IMR-90 (cell line): Measurements from ENCODE around the gene CTCF. TPM values are rescaled to one million over a fixed set of nuclear protein-coding genes. Genes with fewer than 3 reads are reported as not detected.

Experiments used
- ATAC-seq: fragments of 200-7000 bp; cut with Tn5 transposase; 2 replicates; pipeline ENCODE4 v1.9.1; 2020; ENCODE audit warnings: low read depth, mild to moderate bottlenecking, moderate library complexity
- BruUV-seq: library from RNA; stranded (reverse); fragments of 400-500 nt; replicated peaks from 2 replicates; lab custom pipeline; 2021; lab: Mats Ljungman, UMichigan
- CTCF ChIA-PET: fragments of 300-600 bp; formaldehyde crosslinking; extraction: SDS; loops from one replicate; lab custom pipeline; 2021; ENCODE audit warnings: antibody characterized with exemption; lab: Yijun Ruan, JAX
- POLR2A ChIA-PET: fragments of 300-600 bp; sonication (Branson Sonifier 250); formaldehyde crosslinking; loops from one replicate; lab custom pipeline; 2022; ENCODE audit warnings: antibody characterized with exemption; ENCODE audit not compliant: unreplicated experiment; lab: Charles Lee
- DNase-seq: peaks from one replicate; pipeline ENCODE4 v3.0.0; 2013
- H2AFZ ChIP-seq: replicated peaks from 2 replicates; pipeline ENCODE3; 2013; ENCODE audit warnings: low read length, mild to moderate bottlenecking; ENCODE audit not compliant: poor library complexity
- H2AK5ac ChIP-seq: 2 replicates; pipeline ENCODE4 v1.6.1; 2013; ENCODE audit warnings: low read depth, low read length, inconsistent platforms
- H2AK9ac ChIP-seq: replicated peaks from 2 replicates; pipeline ENCODE3; 2013; ENCODE audit warnings: mild to moderate bottlenecking, low read depth, low read length, moderate library complexity; ENCODE audit not compliant: poor library complexity
- H2BK120ac ChIP-seq: 2 replicates; pipeline ENCODE4 v1.6.1; 2013; ENCODE audit warnings: low read depth, low read length, inconsistent platforms
- H2BK15ac ChIP-seq: 3 replicates; pipeline ENCODE4 v1.6.1; 2013; ENCODE audit warnings: low read depth, low read length, inconsistent platforms
- H2BK20ac ChIP-seq: 2 replicates; pipeline ENCODE4 v1.6.1; 2013; ENCODE audit warnings: low read depth, mild to moderate bottlenecking, inconsistent platforms, low read length, moderate library complexity
- H2BK5ac ChIP-seq: 2 replicates; pipeline ENCODE4 v1.6.1; 2013; ENCODE audit warnings: mild to moderate bottlenecking, low read depth, low read length, inconsistent platforms; ENCODE audit not compliant: poor library complexity, severe bottlenecking
- H3K14ac ChIP-seq: replicated peaks from 2 replicates; pipeline ENCODE4 v1.6.1; 2013; ENCODE audit warnings: low read depth, low read length, inconsistent platforms
- H3K18ac ChIP-seq: 2 replicates; pipeline ENCODE4 v1.6.1; 2013; ENCODE audit warnings: low read depth, low read length, control low read depth
- H3K23ac ChIP-seq: 2 replicates; pipeline ENCODE4 v1.6.1; 2013; ENCODE audit warnings: low read depth, low read length, inconsistent platforms
- H3K27ac ChIP-seq: 2 replicates; pipeline ENCODE4 v1.5.1; 2013; ENCODE audit warnings: mild to moderate bottlenecking, control low read depth, low read length; ENCODE audit not compliant: insufficient read depth
- H3K27me3 ChIP-seq: 2 replicates; pipeline ENCODE4 v1.6.1; 2013; ENCODE audit warnings: low read length; ENCODE audit not compliant: control insufficient read depth, insufficient read depth
- H3K36me3 ChIP-seq: 2 replicates; pipeline ENCODE4 v1.6.1; 2013; ENCODE audit warnings: low read length, mixed read lengths; ENCODE audit not compliant: control insufficient read depth, insufficient read depth
- H3K4ac ChIP-seq: 2 replicates; pipeline ENCODE4 v1.6.1; 2013; ENCODE audit warnings: low read depth, low read length, inconsistent platforms
- H3K4me1 ChIP-seq: 2 replicates; pipeline ENCODE4 v1.6.1; 2013; ENCODE audit warnings: low read length, mixed read lengths; ENCODE audit not compliant: control insufficient read depth, insufficient read depth
- H3K4me2 ChIP-seq: 2 replicates; pipeline ENCODE4 v1.6.1; 2013; ENCODE audit warnings: low read depth, mild to moderate bottlenecking, control low read depth, low read length, moderate library complexity
- H3K4me3 ChIP-seq: 2 replicates; pipeline ENCODE4 v1.5.1; 2013; ENCODE audit warnings: low read depth, mild to moderate bottlenecking, control low read depth, low read length, moderate library complexity; ENCODE audit not compliant: insufficient read depth
- H3K56ac ChIP-seq: 2 replicates; pipeline ENCODE4 v1.6.1; 2013; ENCODE audit warnings: low read length, inconsistent platforms; ENCODE audit not compliant: insufficient read depth; ENCODE audit errors: extremely low read depth
- H3K79me1 ChIP-seq, 2 experiments: 2 replicates each; pipeline ENCODE4 v1.6.1; 2013; ENCODE audit warnings: low read length in 2 of 2, inconsistent platforms in 1 of 2, low read depth in 1 of 2
- H3K9ac ChIP-seq: 2 replicates; pipeline ENCODE4 v1.6.1; 2013; ENCODE audit warnings: low read depth, low read length, control low read depth
- H3K9me1 ChIP-seq: 2 replicates; pipeline ENCODE4 v1.6.1; 2013; ENCODE audit warnings: low read length, inconsistent platforms; ENCODE audit not compliant: insufficient read depth
- H3K9me3 ChIP-seq: 2 replicates; pipeline ENCODE4 v1.6.1; 2013; ENCODE audit warnings: low read length; ENCODE audit not compliant: control insufficient read depth, insufficient read depth
- H4K20me1 ChIP-seq: 2 replicates; pipeline ENCODE4 v1.6.1; 2013; ENCODE audit warnings: low read length, inconsistent platforms; ENCODE audit not compliant: insufficient read depth
- H4K5ac ChIP-seq: 2 replicates; pipeline ENCODE4 v1.6.1; 2013; ENCODE audit warnings: mild to moderate bottlenecking, low read depth, low read length, control low read depth
- H4K8ac ChIP-seq, 2 experiments: 2 replicates each; pipeline ENCODE4 v1.6.1; 2013; ENCODE audit warnings: low read depth in 2 of 2, low read length in 2 of 2, control low read depth in 1 of 2, inconsistent platforms in 1 of 2
- H4K91ac ChIP-seq: 2 replicates; pipeline ENCODE4 v1.6.1; 2013; ENCODE audit warnings: low read depth, low read length, inconsistent platforms; ENCODE audit not compliant: insufficient read depth
- CEBPB ChIP-seq: IDR thresholded peaks from 2 replicates; pipeline ENCODE4 v1.6.1; 2012; ENCODE audit warnings: low read depth, low read length, improper control_type of control experiment
- CHD1 ChIP-seq: IDR thresholded peaks from 2 replicates; pipeline ENCODE4 v1.6.1; 2012; ENCODE audit warnings: low read depth, low read length, improper control_type of control experiment
- CTCF ChIP-seq: conservative IDR thresholded peaks from 2 replicates; pipeline ENCODE4 v1.5.1; 2012; ENCODE audit warnings: mild to moderate bottlenecking, low read depth, low read length, improper control_type of control experiment
- ELK1 ChIP-seq: fragments of 150-350 bp; IDR thresholded peaks from 2 replicates; pipeline ENCODE4 v1.6.1; 2016; ENCODE audit warnings: low read depth, mild to moderate bottlenecking, low read length, moderate library complexity, borderline replicate concordance
- FOS ChIP-seq: fragments of 150-350 bp; IDR thresholded peaks from 2 replicates; pipeline ENCODE4 v1.6.1; 2016; ENCODE audit warnings: low read depth, low read length
- MAFK ChIP-seq: IDR thresholded peaks from 2 replicates; pipeline ENCODE4 v1.6.1; 2012; ENCODE audit warnings: low read depth, low read length, improper control_type of control experiment
- MAZ ChIP-seq: IDR thresholded peaks from 2 replicates; pipeline ENCODE4 v1.6.1; 2012; ENCODE audit warnings: low read depth, mild to moderate bottlenecking, low read length, improper control_type of control experiment, moderate library complexity, borderline replicate concordance
- MXI1 ChIP-seq: IDR thresholded peaks from 2 replicates; pipeline ENCODE4 v1.6.1; 2012; ENCODE audit warnings: low read depth, mild to moderate bottlenecking, low read length, moderate library complexity, borderline replicate concordance
- NFE2L2 ChIP-seq: fragments of 150-350 bp; IDR thresholded peaks from 2 replicates; pipeline ENCODE4 v1.6.1; 2016; ENCODE audit warnings: low read depth, mild to moderate bottlenecking, low read length
- POLR2A ChIP-seq: IDR thresholded peaks from 2 replicates; pipeline ENCODE4 v1.6.1; 2012; ENCODE audit warnings: mild to moderate bottlenecking, low read depth, low read length
- RCOR1 ChIP-seq: IDR thresholded peaks from 2 replicates; pipeline ENCODE4 v1.6.1; 2012; ENCODE audit warnings: mild to moderate bottlenecking, low read length, improper control_type of control experiment; ENCODE audit not compliant: insufficient replicate concordance
- RFX5 ChIP-seq: IDR thresholded peaks from 2 replicates; pipeline ENCODE4 v1.8.0; 2012; ENCODE audit warnings: low read depth, mild to moderate bottlenecking, low read length, moderate library complexity
- USF2 ChIP-seq: fragments of 150-350 bp; IDR thresholded peaks from 2 replicates; pipeline ENCODE4 v1.6.1; 2017; ENCODE audit warnings: mild to moderate bottlenecking, antibody characterized with exemption, low read length, low read depth
- WGBS, 2 experiments: methylation state at CpG; one replicate each; pipeline versions ENCODE4 v1.1.5 to v1.1.7; 2013; ENCODE audit warnings: missing lambda C conversion rate in 2 of 2; ENCODE audit not compliant: insufficient read length in 1 of 2; ENCODE audit errors: extremely low coverage in 2 of 2; 5-methylcytosine and 5-hydroxymethylcytosine counted together
- dilution Hi-C: fragments of 300-500 bp; cut with HindIII; formaldehyde crosslinking; loops from one replicate; pipeline ENCODE4 v1.14.3; 2018; ENCODE audit warnings: low sequenced_read_pairs; ENCODE audit not compliant: unreplicated experiment
- in situ Hi-C: fragments of 300-500 bp; cut with MboI; formaldehyde crosslinking; loops from 3 replicates; pipeline ENCODE4 v1.14.3; 2019; ENCODE audit warnings: low sequenced_read_pairs, inconsistent platforms, mixed read lengths
- intact Hi-C: fragments of 100-400 bp; cut with micrococcal nuclease; formaldehyde crosslinking; loops from 2 replicates; pipeline ENCODE4 v1.10.0; 2022
- polyA plus RNA-seq, 3 experiments: library from polyadenylated mRNA; depleted of rRNA; stranded (reverse); fragments of >200 nt; gene quantifications; 2 replicates each; pipeline ENCODE4 v1.2.3, GENCODE V29; 2012; ENCODE audit warnings: low replicate concordance in 1 of 3
- total RNA-seq: library from RNA; depleted of rRNA; stranded (reverse); fragments of >200 nt; gene quantifications from 2 replicates; pipeline ENCODE4 v1.2.3, GENCODE V29; 2012

Gene CTCF
- total and polyA plus RNA-seq, 2 of the 4 experiments (the other 2 are of a cell fraction) = 16.1 to 22.8 TPM

- WGBS, 2 experiments = 100% methylated on average over 1 of the region's 4 CpGs; no CpG with 5 or more reads in 1 of the 2 experiments
- ChIA-PET CTCF (no interaction called here), POLR2A (no interaction called here)
- Histone ChIP-seq H3K18ac (no peak overlapping the region), H3K9me1 (no peaks in the 10 kb centered on the region), H2BK20ac (no peak overlapping the region), H3K9me3 (no peaks in the 10 kb centered on the region), H2BK120ac (no peak overlapping the region), H4K8ac (no peak overlapping the region), H3K56ac (no peak overlapping the region), H4K20me1 (peaks cover 32% of the 10 kb centered on the region; the same call in 1 of the 2 replicates), H4K5ac (no peak overlapping the region), H2BK15ac (no peak overlapping the region), H3K14ac (no peak overlapping the region), H3K27ac (no peak overlapping the region), H3K79me1 (peaks cover 10 to 28% of the 10 kb centered on the region in 2 experiments; a peak in 2 of 4 replicates), H3K4me2 (no peak overlapping the region), H2AFZ (no peak overlapping the region), H3K9ac (no peak overlapping the region), H3K4me3 (no peak overlapping the region), H3K36me3 (peaks cover 48% of the 10 kb centered on the region), H2BK5ac (no peak overlapping the region), H3K27me3 (no peaks in the 10 kb centered on the region), H3K4me1 (no peaks in the 10 kb centered on the region), H2AK5ac (no peak overlapping the region), H3K4ac (no peak overlapping the region), H4K91ac (no peak overlapping the region), H3K23ac (no peak overlapping the region), H2AK9ac (no peak overlapping the region)
- dilution Hi-C loops = no loop called here
- no TSS peak for BruUV-seq
- in situ Hi-C loops = loop anchor here (25.0 kb wide), 1 partner anchor 389 kb away; the partner anchor contains the start of genes CTRL, LCAT and PSMB10
- intact Hi-C loops = no loop called here
- ATAC-seq (no peak), DNase-seq (no peak)
- TF ChIP-seq USF2 = no peak
- no peak for TF ChIP-seq FOS
- TF ChIP-seq CHD1 = no peak
- TF ChIP-seq NFE2L2 = no peak
- TF ChIP-seq POLR2A = no peak
- TF ChIP-seq CEBPB = no peak
- no peak for TF ChIP-seq MAFK
- no peak for TF ChIP-seq RCOR1
- TF ChIP-seq ELK1 = no peak
- no peak for TF ChIP-seq CTCF
- no peak for TF ChIP-seq MXI1
- TF ChIP-seq MAZ = no peak
- TF ChIP-seq RFX5 = no peak
Measured at GRCh38 chr16:67548265-67549126, 13.8 kb upstream of the CTCF start.
